H1 (cell line): ENCODE data around the gene DCTN5.

Source experiments
- CBX5 ChIP-seq: fragments of 300-800, 300-1000 bp; sonication (generic); IDR thresholded peaks from 2 replicates; pipeline ENCODE4 v1.7.1; 2016; ENCODE audit warnings: antibody characterized with exemption, low read length, low read depth
- CHD2 ChIP-seq: IDR thresholded peaks from 2 replicates; pipeline ENCODE4 v1.6.1; 2012; ENCODE audit warnings: low read length, improper control_type of control experiment
- MAFK ChIP-seq: IDR thresholded peaks from 2 replicates; pipeline ENCODE4 v1.6.1; 2012; ENCODE audit warnings: low read depth, mild to moderate bottlenecking, improper control_type of control experiment, low read length
- POLR2AphosphoS5 ChIP-seq: IDR thresholded peaks from 2 replicates; pipeline ENCODE4 v1.6.1; 2011; ENCODE audit warnings: low read depth, low read length
- RAD21 ChIP-seq, 2 experiments: IDR thresholded peaks in 1 of 2; conservative IDR thresholded peaks in 1 of 2; 2 replicates each; pipeline ENCODE4 v1.6.1; 2011; ENCODE audit warnings: low read depth in 2 of 2, low read length in 2 of 2, improper control_type of control experiment in 1 of 2, inconsistent platforms in 1 of 2, mild to moderate bottlenecking in 1 of 2, moderate library complexity in 1 of 2
- RFX5 ChIP-seq: IDR thresholded peaks from 2 replicates; pipeline ENCODE4 v1.6.1; 2011; ENCODE audit warnings: low read depth, low read length, improper control_type of control experiment, borderline replicate concordance
- TAF1 ChIP-seq: IDR thresholded peaks from 2 replicates; pipeline ENCODE4 v1.6.1; 2011; ENCODE audit warnings: mild to moderate bottlenecking, low read depth, low read length
- TEAD4 ChIP-seq: IDR thresholded peaks from 2 replicates; pipeline ENCODE4 v1.6.1; 2012; ENCODE audit warnings: low read depth, low read length, inconsistent platforms, mixed read lengths
- TF ChIP-seq, protein P1 (sequence below): IDR thresholded peaks from 2 replicates; pipeline ENCODE4 v1.6.1; 2011; ENCODE audit warnings: low read depth, mild to moderate bottlenecking, low read length; ENCODE audit not compliant: insufficient read depth
- TF ChIP-seq, protein P2 (sequence below), 3 experiments: IDR thresholded peaks; 1 replicate in 2 of 3; 2 replicates in 1 of 3; pipeline versions ENCODE4 v1.5.1 to v1.6.1; 2011; ENCODE audit warnings: low read length in 3 of 3, mild to moderate bottlenecking in 3 of 3, inconsistent platforms in 2 of 3, low read depth in 1 of 3, moderate library complexity in 1 of 3; ENCODE audit not compliant: insufficient read depth in 1 of 3; ENCODE audit errors: control extremely low read depth in 1 of 3

DNA sequence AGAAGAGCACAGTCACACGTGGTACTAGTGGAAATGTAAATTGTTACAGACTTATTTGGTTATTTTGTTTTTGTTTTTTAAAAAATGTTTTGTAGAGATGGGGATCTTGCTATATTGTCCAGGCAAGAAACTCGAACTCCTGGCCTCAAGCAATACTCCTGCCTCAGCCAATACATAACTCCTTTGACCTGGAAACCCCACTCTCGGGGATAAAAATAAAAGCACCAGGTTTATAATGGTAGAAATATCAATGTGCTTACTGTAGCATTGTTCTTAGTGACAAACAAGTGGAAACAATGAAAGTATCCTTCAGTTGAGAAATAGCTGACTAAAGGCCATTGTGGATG lies 83.5 kb downstream of the DCTN5 start:
- TF ChIP-seq TAF1, result no peak
- TF ChIP-seq, protein P1, sequence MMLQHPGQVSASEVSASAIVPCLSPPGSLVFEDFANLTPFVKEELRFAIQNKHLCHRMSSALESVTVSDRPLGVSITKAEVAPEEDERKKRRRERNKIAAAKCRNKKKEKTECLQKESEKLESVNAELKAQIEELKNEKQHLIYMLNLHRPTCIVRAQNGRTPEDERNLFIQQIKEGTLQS, result no peak
- no peak for TF ChIP-seq RFX5
- TF ChIP-seq MAFK, result no peak
- no peak for TF ChIP-seq CBX5
- no peak for TF ChIP-seq CHD2
- TF ChIP-seq RAD21 (IDR thresholded peaks at IDR 0.05 in 1 of 2, conservative IDR thresholded peaks at IDR 0.05 in 1 of 2; ENCODE audit: low read depth in 2 of 2, low read length in 2 of 2), result no peak
- no peak for TF ChIP-seq POLR2AphosphoS5
- TF ChIP-seq, protein P2, sequence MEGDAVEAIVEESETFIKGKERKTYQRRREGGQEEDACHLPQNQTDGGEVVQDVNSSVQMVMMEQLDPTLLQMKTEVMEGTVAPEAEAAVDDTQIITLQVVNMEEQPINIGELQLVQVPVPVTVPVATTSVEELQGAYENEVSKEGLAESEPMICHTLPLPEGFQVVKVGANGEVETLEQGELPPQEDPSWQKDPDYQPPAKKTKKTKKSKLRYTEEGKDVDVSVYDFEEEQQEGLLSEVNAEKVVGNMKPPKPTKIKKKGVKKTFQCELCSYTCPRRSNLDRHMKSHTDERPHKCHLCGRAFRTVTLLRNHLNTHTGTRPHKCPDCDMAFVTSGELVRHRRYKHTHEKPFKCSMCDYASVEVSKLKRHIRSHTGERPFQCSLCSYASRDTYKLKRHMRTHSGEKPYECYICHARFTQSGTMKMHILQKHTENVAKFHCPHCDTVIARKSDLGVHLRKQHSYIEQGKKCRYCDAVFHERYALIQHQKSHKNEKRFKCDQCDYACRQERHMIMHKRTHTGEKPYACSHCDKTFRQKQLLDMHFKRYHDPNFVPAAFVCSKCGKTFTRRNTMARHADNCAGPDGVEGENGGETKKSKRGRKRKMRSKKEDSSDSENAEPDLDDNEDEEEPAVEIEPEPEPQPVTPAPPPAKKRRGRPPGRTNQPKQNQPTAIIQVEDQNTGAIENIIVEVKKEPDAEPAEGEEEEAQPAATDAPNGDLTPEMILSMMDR (IDR thresholded peaks at IDR 0.05; ENCODE audit: control extremely low read depth in 1 of 3, insufficient read depth in 1 of 3, low read depth in 1 of 3, low read length in 3 of 3), result no peak
- TF ChIP-seq TEAD4, result no peak
